GM21381 (cell line): Measurements from ENCODE around the gene MN1.

Experiments used
- ATAC-seq: cut with Tn5 transposase; IDR thresholded peaks from one replicate; pipeline ENCODE4 v1.9.1; 2021; ENCODE audit warnings: mild to moderate bottlenecking, moderate library complexity; ENCODE audit not compliant: unreplicated experiment

The MN1 gene

DNA sequence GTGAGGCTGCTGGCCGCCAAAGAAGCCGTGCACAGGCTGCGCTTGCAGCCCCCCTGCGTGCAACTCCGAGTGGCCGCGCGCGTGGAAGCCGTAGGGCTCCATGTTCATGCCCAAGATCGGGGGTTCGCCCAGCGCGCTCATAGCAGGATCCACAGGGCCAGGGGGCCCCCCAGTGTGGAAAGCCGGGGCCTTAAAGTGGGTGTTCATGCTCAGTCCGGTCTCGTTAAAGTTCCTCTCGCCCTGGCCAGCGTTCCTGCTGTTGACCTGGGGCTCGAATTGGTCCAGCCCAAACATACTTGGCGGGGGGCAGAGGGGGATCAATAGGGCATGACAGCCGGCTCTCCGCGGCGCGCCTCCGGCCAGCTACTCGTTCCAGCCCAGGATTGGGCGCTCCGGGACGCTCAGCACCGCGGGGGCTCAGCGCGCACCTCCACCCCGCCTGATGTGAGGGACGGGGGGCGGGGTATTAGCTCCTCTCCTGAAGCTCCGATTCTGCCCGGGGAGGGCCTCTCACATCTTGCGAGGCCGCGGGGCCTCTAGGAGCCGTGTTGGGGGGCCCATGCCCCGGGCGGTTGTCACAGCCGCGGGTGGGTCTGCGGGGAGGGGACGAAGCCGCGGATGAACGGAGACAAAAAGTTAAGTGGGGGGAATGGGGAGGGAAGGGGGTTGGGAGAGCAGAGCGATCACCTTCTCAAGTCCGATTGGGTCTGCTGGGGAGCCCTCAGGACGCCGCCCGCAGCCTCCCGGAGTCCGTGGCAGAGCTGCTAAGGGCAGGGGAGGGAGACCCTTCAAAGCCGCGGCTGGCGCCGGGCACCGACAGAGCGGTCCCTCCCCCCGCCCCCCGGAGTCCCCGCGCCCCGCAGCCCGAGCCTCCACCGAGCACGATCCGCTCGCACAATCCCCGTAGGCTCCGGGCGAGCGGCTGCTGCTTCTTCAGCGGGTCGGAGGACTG lies 1.0 kb downstream of the MN1 start:
- ATAC-seq: no peak

- ATAC-seq: no peak
Observed at GRCh38 chr22:27799827-27800249, 1.7 kb downstream of the MN1 start.

DNA sequence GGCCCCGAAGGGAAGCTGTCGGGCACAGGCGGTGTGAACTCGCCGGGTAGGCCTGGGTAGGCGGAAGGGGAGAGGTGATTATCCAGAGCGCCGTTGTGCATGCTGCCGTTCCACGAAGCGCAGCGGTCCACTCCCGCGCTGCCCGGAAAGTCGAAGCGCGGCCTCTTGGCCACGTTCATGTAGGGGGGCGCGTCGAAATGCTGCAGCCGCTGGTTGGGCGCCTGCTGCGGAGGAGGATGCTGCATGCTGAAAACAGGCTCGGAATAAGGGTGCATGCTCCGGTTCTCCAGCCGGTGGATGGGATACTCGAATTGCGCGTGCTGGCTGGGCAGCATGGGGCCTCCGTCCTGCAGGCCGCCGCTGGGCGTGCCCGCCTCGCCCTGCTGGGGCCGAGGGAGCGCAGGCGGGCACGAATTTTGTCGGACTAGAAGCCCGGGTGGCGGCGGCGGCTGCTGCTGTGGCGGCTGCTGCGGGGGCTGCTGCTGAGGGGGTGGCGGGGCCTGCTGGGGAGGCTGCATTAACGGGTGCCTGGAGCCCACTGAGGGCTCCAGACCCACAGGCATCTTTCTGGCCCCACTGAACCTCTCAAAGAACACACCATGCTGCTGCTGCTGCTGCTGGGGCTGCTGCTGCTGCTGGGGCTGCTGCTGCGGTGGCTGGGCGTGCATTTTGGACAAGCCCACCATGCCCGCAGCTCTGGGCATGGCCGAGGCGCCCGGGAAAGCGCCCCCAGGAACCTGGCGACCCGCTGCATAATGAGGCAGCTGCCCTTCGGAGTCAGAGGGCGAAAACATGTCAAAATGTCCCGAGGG lies 2.3 kb downstream of the MN1 start:
- no peak for ATAC-seq

DNA sequence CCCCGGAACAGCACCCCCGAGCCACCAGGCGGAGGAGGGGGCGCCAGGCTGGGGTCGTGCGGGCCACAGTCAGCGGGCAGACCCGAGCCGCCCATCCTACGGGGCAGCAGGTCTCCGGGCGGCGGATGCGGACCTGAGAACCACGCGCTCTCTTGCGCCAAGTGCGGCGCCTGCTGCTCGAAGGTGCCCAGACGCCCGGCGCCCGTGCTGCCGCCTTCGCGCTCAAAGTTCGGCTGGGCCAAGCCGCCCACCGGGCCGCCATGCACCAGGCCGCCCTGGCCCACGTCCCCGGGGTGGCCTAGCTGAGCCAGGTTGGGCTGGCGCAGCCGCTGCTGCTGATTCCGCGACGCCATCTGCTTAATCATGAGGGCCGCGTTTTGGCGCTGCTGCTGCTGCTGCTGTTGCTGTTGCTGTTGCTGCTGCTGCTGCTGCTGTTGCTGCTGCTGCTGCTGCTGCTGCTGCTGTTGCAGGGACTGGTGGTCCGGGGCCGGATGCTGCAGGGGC lies 3.0 kb downstream of the MN1 start:
- ATAC-seq: no peak

DNA sequence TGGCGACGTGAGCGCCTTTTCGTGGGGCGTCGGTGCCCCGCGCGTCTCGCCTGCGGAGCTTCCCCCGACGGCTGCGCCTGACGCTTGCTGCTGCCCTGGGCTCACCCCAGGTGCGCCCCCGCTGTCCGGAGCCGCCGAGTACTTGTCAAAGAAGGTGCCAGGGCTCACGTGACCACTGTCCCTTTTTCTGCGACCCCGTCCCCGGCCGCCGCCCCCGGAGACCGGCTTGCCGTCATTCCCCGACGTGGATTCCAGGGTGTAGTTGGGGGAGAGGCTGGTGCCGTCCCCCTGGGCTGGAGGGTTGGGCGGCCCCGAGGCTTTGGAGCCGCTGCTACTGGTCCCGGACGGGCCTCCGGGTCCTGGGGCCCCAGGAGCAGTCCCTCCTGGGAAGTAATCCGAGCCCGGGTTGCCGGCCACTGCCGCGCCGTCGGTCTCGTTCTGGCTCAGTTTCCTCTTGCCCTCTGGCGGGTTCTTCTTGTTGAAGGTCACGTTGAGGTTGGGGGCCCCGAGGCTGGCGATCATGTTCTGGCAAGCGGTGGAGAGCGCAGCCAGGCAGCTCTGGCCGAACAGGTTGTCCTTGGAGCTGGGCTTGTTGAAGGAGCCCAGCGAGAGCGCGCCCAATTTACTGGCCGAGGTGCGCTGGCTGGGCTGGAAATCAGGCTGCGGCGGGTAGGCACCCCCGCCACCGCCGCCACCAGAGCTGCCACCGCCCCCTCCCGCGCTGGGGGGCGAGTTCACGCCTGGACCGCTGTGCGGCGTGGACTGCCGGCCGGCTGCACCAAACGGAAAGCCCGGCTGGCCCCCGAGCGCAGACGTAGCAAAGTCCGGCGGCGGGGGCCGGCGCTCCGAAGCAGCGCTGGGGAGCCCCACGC lies 3.8 kb downstream of the MN1 start:
- ATAC-seq: no peak

DNA sequence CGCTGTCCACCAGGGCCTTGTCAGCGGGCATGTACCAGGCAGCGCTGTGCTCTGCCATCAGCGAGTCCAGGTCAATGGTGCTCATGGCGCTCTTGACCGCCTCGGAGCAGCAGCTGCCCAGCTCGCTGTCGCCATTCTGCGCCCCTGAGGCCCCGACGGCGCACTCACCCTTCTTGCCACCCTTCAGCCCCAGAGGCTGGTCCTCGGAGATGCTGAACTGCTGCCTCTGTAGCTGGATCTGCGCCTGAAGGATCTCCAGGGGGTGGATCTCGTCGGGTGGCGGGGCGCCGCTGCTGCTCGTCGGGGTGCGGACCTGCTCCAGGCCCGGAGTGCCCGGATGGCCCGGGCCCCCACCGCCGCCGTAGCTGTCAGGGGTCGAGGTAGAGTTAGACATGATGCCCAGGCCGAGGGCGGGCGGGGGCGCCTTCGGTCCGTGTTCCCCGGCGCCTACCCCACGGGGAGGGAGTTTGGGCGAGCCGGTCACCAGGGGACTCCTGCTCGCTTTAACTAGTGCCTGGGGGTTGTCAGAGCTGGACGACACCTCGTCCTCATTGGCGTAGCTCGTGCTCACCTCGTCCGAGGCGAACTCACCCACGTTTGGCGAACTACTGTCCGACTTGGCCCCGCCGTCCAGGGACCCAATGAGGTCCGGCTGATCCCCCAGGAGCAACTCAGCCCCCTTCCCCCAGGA lies 4.6 kb downstream of the MN1 start:
- no peak for ATAC-seq

- no peak for ATAC-seq
Observed at GRCh38 chr22:27795696-27796517, 5.6 kb downstream of the MN1 start.

GRCh38 chr22:27795053-27795452 lies 6.5 kb downstream of the MN1 start:
- ATAC-seq: no peak

GRCh38 chr22:27794226-27794625 lies 7.3 kb downstream of the MN1 start:
- ATAC-seq: no peak

DNA sequence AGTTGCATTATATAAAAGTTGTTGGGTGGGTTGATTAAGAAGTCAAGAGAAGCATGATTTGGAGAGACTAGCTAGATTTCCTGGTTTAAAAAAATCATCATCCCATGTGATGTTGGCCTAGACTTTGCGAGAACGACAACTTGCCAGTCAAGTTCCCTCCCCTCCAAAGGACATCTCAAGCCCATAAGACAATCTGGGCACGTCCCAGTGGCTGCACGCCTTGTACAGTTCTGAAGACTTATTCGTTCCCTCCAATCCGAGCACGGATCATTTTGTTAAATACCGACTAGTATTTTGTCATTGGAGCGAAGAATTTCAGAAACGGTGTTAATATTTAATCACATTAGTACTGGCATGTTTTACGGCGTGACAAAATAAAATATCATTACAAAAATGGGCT lies 8.0 kb downstream of the MN1 start:
- no peak for ATAC-seq

GRCh38 chr22:27792452-27793161 lies 8.9 kb downstream of the MN1 start:
- ATAC-seq: no peak

GRCh38 chr22:27791859-27792241 lies 9.7 kb downstream of the MN1 start:
- no peak for ATAC-seq

GRCh38 chr22:27791159-27791858 lies 10.2 kb downstream of the MN1 start:
- ATAC-seq: no peak

DNA sequence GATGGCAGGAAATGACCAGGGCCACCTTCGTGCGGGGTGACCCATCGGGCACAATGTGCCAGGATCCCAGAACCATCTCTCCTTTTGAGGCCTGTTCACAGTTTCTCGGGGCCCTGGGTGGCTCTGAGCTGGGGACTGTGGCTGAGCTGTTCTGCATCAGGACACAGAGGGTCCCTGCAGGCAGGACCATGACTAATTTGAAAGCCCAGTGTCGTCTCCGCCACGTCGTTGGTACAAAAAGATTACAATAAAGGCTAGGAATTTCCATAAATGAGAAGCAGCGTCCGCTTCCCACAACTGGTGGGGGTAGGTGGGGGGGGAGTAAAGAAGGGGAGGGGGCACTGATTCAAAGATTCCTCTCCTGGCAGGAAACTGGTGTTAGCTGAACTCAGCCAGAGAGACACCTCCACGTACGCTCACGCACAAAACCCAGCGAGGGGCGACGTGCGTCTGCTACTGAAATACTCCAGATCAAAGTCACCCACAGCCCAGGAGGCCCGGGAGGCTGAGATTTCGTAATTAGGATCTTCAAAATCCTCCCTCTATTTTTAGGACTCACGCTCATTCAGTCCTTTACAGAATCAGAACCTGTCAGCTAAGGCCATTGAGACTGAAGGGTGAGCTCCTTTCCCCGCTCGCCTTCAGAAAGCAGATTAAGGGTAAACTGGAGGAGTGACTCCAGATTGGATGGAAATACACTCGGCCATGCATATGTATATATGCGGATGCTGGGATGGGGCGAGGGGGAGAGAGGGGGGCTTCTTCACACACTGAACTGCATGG lies 11.0 kb downstream of the MN1 start:
- no peak for ATAC-seq

GRCh38 chr22:27788500-27789288 lies 12.9 kb downstream of the MN1 start:
- no peak for ATAC-seq

GRCh38 chr22:27786965-27787364 lies 14.6 kb downstream of the MN1 start:
- no peak for ATAC-seq
